ENCODE measurements around the gene MFAP4.

DNA sequence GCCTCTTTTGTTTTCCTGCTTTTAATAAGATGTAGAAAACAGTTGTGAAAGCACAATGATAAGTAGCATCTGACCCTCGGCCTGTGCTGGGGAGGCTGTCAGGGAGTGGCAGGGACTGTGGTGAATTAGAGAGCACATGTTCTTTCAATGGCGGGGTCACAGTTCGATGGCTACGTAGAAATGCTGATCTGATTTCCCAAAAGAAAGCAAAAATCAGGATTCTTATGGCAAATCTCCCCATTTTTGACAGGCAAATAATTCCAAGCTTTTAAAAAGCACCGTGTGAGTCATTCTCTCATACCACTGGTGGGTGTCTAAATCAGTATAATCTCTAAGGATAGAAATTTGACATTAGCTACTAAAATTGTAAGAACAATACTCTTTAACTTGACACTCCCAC is 12.9 kb downstream of the MFAP4 start:
- TF ChIP-seq, protein P1, sequence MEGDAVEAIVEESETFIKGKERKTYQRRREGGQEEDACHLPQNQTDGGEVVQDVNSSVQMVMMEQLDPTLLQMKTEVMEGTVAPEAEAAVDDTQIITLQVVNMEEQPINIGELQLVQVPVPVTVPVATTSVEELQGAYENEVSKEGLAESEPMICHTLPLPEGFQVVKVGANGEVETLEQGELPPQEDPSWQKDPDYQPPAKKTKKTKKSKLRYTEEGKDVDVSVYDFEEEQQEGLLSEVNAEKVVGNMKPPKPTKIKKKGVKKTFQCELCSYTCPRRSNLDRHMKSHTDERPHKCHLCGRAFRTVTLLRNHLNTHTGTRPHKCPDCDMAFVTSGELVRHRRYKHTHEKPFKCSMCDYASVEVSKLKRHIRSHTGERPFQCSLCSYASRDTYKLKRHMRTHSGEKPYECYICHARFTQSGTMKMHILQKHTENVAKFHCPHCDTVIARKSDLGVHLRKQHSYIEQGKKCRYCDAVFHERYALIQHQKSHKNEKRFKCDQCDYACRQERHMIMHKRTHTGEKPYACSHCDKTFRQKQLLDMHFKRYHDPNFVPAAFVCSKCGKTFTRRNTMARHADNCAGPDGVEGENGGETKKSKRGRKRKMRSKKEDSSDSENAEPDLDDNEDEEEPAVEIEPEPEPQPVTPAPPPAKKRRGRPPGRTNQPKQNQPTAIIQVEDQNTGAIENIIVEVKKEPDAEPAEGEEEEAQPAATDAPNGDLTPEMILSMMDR (IDR thresholded peaks at IDR 0.05): no peak
- TF ChIP-seq POLR2A (IDR thresholded peaks at IDR 0.05): no peak
- no peak for TF ChIP-seq POLR2AphosphoS5 (IDR thresholded peaks at IDR 0.05)
